BJ (cell line): Measurements from ENCODE around the gene GAPT. TPM values are rescaled to one million over a fixed set of nuclear protein-coding genes. Genes with fewer than 3 reads are reported as not detected.

Experiments
- CTCF ChIA-PET: fragments of 350-600 bp; formaldehyde crosslinking; extraction: SDS; loops from one replicate; lab custom pipeline; 2021; ENCODE audit warnings: antibody characterized with exemption, inconsistent platforms; lab: Yijun Ruan, JAX
- POLR2A ChIA-PET: fragments of 300-600 bp; sonication (Branson Sonifier 250); formaldehyde crosslinking; extraction: SDS; loops from one replicate; lab custom pipeline; 2021; ENCODE audit warnings: antibody characterized with exemption; lab: Charles Lee
- DNase-seq: peaks from one replicate; pipeline ENCODE4 v3.0.0-alpha.2; 2011; ENCODE audit warnings: low read depth
- H3K27me3 ChIP-seq: 2 replicates; pipeline ENCODE4 v1.6.0; 2011; ENCODE audit warnings: low read length; ENCODE audit not compliant: control insufficient read depth, insufficient read depth
- H3K36me3 ChIP-seq: 2 replicates; pipeline ENCODE4 v1.5.1; 2011; ENCODE audit warnings: low read length; ENCODE audit not compliant: control insufficient read depth, insufficient read depth
- H3K4me3 ChIP-seq: 2 replicates; pipeline ENCODE4 v1.5.1; 2011; ENCODE audit warnings: low read depth, mild to moderate bottlenecking, control low read depth, low read length
- CTCF ChIP-seq: IDR thresholded peaks from 2 replicates; pipeline ENCODE4 v1.5.1; 2011; ENCODE audit warnings: low read depth, mild to moderate bottlenecking, control low read depth, inconsistent platforms, low read length, moderate library complexity; ENCODE audit not compliant: insufficient read depth
- polyA plus RNA-seq: library from polyadenylated mRNA; depleted of rRNA; stranded (reverse); fragments of >200 nt; gene quantifications from 2 replicates; pipeline ENCODE4 v1.2.3, GENCODE V29; 2011

GAPT gene
- polyA plus RNA-seq, 1 experiment = not detected

GRCh38 chr5:58499231-58499630, 8.0 kb downstream of the GAPT start:
- no peak for DNase-seq
- Histone ChIP-seq H3K36me3 (no peaks in the 10 kb centered on the region), H3K27me3 (peaks cover 1% of the 10 kb centered on the region; the same call in 1 of the 2 replicates), H3K4me3 (no peak overlapping the region)
- CTCF ChIA-PET = interaction anchor here (0.9 to 1.7 kb wide), 5 partner anchors 11 to 351 kb away, joined by 3 to 9 read pairs (median 4); no protein-coding TSS in a partner anchor
- POLR2A ChIA-PET = no interaction called here
- TF ChIP-seq CTCF = no peak

- Histone ChIP-seq H3K36me3 (no peaks in the 10 kb centered on the region), H3K27me3 (peaks cover 1% of the 10 kb centered on the region; the same call in 1 of the 2 replicates), H3K4me3 (no peak overlapping the region)
- ChIA-PET CTCF (interaction anchor here (0.9 to 1.7 kb wide), 2 partner anchors 347 to 350 kb away, joined by 3 to 9 read pairs; no protein-coding TSS in a partner anchor), POLR2A (no interaction called here)
- DNase-seq = no peak
- TF ChIP-seq CTCF = no peak
These were observed 8.7 kb downstream of the GAPT start for GRCh38 chr5:58499941-58500340.

- ChIA-PET POLR2A (no interaction called here), CTCF (no interaction called here)
- Histone ChIP-seq H3K36me3 (no peaks in the 10 kb centered on the region), H3K27me3 (peaks cover 1% of the 10 kb centered on the region; the same call in 1 of the 2 replicates), H3K4me3 (no peak overlapping the region)
- no peak for TF ChIP-seq CTCF
- no peak for DNase-seq
These were observed 10.7 kb downstream of the GAPT start for GRCh38 chr5:58501778-58502417.

GRCh38 chr5:58503390-58504046, 12.3 kb downstream of the GAPT start:
- ChIA-PET POLR2A (no interaction called here), CTCF (interaction anchor here (0.7 kb wide), 1 partner anchor 9 kb away, joined by 3 read pairs; no protein-coding TSS in a partner anchor)
- peaks cover 1% of the 10 kb centered on the region; the same call in 1 of the 2 replicates for H3K27me3 ChIP-seq
- no peak overlapping the region for H3K4me3 ChIP-seq
- TF ChIP-seq CTCF = no peak
- no peak for DNase-seq
- H3K36me3 ChIP-seq = no peaks in the 10 kb centered on the region

- no peak overlapping the region for H3K4me3 ChIP-seq
- no peaks in the 10 kb centered on the region for H3K27me3 ChIP-seq
- no peaks in the 10 kb centered on the region for H3K36me3 ChIP-seq
- ChIA-PET CTCF (no interaction called here), POLR2A (no interaction called here)
- DNase-seq = no peak
- no peak for TF ChIP-seq CTCF
These were observed 13.5 kb downstream of the GAPT start for GRCh38 chr5:58504766-58505165.
